HG03103 (cell line): ENCODE data around the gene GRB2.
"Not testable (repeated sequence)": the region's sequence is repeated elsewhere in the genome, so short reads cannot be mapped to it uniquely, and the experiment has no call there.

Experiments used
- ATAC-seq: cut with Tn5 transposase; IDR thresholded peaks from one replicate; pipeline ENCODE4 v1.9.1; 2021; ENCODE audit warnings: low read depth; ENCODE audit not compliant: unreplicated experiment

Gene GRB2

GRCh38 chr17:75390982-75391381 is 14.5 kb downstream of the GRB2 start:
- no peak for ATAC-seq

- no peak for ATAC-seq
Measured at GRCh38 chr17:75388476-75389030, 16.9 kb downstream of the GRB2 start.

- no peak for ATAC-seq
Measured at GRCh38 chr17:75387771-75388170, 17.7 kb downstream of the GRB2 start.

DNA sequence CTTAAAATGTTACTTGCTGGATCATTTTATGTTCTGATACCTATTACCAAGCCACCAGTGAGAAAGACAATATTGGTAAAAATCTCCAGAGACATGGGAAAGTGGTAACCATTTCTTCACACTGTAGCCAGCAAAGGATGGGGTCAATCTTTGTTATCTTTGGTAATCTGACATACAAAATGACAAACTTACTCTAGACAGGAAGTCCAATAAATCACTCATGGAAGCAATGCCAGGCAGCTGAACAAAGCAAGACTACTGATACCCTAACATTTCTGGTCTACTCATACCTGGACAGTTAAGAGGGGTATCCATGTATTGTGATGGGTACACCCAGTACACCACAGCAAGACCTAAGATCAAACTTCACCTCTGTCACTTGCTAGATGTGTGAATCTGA is 19.0 kb downstream of the GRB2 start:
- no peak for ATAC-seq

DNA sequence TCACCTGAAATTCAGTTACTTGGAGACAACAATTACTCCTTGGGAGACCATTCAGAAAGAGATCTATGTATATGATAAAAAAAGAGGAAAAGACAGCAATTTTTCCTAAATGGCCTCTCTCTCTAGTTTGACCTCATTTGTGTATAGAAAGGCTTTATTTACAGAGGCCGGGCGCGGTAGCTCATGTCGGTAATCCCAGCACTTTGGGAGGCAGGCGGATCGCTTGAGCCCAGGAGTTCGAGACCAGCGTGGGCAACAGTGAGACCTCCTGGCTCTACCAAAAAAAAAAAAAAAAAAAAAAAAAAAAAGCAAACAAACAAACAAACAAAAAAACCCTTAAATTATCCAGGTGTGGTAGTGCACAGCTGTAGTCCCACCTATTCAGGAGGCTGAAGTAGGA is 20.7 kb downstream of the GRB2 start:
- no peak for ATAC-seq

DNA sequence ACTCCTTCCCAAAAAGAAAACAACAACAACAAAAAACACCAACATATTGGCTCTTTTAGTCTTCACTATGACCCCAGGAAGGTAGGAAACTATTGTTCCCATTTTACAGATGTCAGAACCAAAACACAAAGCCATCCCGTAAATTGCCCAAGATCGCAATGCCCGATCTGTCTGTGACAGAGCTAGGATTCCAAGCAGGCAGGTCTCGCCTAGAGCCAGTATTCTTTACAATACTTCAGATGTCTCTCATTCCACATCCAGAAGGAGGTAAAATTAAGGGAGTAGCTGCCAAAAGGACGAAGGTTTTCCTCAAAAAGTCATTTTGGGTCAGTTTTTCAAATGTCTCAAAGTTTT is 21.7 kb downstream of the GRB2 start:
- no peak for ATAC-seq

DNA sequence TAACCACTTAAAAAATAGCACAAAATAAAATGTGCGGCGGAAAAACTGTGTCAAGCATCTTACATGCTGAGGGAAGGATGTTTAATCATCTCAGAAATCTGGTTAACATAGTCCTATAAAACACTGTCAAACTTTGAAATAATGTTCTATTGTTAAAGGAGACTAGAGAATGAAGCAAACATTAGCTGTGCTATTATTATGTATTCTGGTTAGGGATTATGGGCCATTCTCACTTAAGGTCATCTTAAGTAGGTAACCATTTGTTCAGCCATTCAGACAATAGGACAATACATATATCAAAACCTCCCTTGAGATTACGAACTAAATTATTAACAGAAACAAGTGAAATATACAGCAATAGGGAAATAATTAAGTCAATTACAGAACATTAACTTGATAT is 24.7 kb downstream of the GRB2 start:
- no peak for ATAC-seq

DNA sequence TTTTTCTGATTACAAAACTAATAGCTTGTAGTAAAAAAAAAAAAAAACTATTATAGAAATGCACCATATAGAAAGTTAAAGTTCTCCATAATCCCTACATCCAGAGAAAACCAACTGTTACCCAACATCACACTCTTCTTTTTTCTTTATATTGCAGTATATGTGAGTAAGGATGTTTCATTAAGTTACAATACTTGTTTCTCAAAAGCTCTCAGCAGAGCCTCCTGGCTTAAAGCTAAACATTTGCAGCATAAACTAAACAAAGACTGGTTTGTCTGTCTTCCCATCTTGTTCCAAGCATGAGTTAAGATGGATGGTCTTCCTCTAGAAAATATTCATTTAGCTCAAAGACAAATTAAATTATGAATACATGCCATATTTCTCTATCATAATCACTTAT is 25.2 kb downstream of the GRB2 start:
- no peak for ATAC-seq

- not testable (repeated sequence) for ATAC-seq
Measured at GRCh38 chr17:75379426-75379825, 26.1 kb downstream of the GRB2 start.

DNA sequence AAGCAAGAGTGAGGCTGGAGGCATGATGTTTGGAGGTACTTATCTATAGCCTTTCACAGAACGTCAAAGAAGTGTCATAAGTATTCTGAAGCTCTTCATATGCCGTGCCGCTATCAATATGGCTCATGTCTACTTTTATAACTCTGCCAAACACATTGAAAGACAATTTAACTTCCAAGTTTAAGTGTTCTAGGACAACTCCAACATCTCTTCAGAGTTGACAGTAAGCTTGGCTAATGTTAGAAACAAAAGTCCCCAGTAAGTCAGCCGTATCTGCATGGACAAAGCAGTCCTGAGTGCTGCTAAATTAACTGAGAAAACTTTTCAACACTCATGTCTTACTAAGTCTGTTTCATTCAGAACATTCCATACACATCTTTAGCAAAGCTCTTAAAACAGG is 32.2 kb downstream of the GRB2 start:
- no peak for ATAC-seq

DNA sequence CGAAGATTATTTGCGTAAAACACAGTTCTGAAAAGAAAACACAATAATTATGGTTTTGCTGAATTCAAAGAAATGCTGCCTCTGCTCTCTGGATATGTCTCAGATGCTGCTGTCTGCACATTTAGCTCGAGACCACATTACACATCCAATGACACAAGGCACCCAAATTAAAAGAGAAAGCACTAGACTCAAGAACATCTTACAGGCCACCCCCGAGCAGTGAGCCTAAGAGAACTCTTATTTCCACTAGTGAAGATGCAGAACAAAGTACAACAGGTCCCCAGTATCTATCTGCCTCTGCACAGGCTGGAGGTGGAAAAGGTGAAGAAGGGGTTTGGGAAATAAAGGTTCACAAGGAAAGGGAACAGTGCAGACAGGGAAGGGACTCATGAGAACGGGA is 33.5 kb downstream of the GRB2 start:
- ATAC-seq: no peak

DNA sequence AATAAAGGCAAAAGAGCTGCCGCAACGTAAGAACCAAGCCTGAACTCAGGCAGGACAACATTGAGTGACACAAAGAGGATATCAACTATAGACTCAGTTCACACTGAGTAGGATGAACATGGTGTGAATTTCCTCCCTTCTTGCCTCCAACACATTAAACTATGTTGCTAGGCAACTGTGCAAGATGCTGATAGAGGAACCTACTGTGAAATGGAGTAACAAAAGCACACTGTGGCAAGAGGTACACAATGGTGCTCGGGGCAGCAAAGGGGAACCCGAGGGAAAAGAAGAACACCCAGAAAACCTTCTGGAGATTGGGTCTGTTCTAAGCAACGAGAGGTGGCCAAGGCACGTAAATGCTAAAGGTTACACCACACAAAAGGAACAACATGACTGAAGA is 34.1 kb downstream of the GRB2 start:
- ATAC-seq: no peak

DNA sequence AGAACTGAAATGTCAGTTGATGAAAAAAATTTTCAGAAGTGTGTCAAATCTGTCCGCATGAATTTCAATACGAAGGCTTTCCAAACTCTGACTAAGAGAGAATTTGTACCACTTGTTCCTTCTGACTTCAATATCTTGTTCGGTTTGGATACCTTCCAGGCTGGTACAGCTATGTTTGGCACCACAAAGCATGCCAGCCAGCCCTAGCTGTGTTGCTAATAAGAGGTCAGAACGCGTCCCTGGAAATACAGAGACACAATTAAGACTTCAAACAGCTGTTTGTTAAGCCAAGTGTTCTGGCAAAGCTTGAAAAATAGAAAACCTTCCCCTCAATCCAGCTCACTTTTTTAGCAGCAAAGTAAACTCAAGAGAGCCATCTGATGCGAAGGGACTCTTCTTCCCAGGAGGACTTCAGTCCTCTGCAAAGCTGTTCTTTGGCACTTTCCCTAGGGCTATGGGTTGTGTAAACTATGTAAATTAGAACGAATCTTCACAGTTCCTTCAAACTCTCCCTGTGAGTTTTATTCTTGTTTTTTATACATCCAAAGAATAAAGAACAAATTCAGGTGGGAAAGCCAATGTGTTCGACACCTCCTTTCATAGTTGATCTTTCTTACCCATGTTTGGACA is 35.1 kb downstream of the GRB2 start:
- no peak for ATAC-seq

DNA sequence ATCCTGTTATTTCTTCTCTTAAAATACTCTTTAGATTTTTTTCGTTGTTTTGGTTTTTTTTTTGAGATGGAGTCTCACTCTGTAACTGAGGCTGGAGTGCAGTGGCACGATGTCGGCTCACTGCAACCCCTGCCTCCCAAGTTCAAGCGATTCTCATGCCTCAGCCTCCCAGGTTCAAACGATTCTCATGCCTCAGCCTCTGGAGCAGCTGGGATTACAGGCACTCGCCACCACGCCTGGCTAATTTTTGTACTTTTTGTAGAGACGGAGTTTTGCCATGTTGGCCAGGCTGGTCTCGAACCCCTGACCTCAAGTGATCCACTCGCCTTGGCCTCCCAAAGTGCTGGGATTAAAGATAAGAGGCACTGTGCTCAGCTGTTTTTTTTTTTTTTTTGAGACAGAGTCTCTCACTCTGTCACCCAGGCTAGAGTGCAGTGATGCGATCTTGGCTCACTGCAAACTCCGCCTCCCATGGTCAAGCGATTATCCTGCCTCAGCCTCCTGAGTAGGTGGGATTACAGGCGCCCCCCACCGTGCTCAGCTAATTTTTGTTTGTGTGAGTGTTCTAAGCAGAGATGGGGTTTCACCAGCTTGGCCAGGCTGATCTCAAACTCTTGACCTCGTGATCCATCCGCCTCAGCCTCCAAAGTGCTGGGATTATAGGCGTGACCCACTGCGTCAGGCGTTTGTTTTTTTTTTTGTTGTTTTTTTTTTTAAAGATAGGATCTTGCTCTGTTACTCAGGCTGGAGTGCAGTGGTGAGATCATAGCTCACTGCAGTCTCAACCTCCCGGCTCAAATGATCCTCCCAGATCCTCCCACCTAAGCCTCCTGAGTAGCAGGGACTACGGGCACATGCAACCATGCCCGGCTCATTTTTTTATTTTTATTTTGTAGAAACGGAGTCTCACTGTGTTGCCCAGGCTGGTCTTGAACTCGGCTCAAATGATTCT is 37.4 kb downstream of the GRB2 start:
- not testable (repeated sequence) for ATAC-seq

DNA sequence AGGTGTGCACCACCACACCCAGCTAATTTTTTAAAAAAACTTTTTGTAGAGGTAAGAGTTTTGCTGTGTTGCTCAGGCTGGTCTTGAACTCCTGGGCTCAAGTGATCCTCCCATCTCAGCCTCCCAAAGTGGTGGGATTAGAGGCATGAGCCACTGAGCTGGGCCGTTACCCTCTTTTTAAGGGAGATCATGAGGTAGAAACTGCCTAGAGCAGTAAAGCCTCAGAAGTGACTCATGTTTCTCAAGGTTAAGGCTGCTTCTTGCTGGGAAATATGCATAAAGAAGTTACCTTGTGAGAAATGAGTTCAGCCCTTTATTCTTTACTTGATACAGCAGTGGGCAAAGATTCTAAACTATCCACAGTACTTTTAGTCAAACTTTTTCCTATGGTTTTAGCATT is 38.2 kb downstream of the GRB2 start:
- no peak for ATAC-seq

DNA sequence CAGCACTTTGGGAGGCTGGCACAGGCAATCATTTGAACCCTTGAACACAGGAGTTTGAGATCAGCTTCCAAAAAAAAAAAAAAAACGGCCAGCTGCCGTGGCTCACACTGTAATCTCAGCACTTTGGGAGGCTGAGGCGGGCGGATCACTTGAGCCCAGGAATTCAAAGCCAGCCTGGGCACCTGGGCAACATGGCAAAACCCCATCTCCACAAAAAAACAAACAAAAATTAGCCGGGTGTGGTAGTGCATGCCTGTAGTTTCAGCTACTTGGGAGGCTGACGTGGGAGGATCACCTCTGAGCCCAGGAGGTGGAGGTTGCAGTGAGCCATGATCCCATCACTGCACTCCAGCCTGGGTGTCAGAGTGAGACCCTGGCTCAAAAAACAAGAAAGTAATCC is 39.0 kb downstream of the GRB2 start:
- ATAC-seq: no peak

GRCh38 chr17:75365931-75366275 is 39.6 kb downstream of the GRB2 start:
- no peak for ATAC-seq

DNA sequence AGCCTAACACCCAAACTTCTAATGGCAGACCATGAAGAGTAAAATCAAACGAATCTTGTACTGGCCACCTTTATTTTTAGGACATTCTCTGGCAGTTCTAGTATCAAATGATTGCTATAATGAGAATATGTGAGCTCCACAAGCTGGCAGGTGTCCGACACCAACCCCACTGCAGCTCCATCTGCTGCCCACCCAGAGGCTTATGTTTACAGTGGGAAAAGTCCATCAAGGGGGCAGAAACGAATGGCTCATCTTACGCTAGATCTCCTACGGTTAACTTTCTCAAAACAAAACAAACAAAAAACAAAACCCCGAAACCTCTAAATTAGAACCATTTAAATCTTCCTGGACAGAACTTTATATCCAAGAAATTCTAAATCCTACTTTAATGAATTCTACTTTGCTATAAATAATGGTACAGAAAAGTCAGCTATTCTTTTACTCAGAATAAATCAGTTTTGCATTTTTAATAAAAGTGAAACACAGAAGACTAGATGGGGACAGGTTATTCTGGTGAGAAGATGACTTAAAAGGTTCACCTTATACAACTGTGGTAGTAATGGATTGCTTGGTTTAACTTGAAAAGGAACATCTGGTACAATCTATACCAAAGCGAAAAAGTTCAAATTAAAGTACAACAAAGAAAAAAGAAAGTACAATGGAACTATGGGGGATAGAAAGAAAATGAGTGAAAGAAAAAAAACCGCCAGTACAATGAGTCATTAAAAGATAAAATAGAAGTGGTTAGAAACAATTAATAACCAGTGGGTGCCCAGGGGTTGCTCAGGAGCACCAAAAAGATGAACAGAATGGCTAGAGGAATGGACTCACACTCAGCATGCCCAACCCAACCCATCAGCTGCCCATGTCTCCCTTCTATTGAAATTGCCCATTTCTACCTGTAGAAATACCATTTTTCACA is 40.2 kb downstream of the GRB2 start:
- ATAC-seq: no peak

DNA sequence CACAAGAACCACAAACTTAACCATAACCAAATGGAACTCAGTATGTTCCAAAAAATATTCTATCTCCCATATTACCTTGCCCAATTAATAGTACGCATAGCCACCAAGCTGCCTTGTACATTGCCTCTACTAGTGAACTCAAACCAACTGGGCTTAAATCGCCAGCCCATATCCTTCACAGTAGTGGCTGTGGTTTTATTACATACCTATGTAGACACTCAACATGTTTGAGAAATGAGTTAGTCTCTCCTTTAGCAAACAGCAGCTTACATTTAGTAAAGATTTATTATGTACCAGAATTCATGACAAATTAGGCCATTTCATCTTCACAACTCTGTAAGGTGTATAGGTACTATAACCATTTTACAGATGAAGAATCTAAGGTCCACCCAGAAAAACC is 41.4 kb downstream of the GRB2 start:
- ATAC-seq: no peak

- ATAC-seq: no peak
Measured at GRCh38 chr17:75361996-75362395, 43.5 kb downstream of the GRB2 start.

DNA sequence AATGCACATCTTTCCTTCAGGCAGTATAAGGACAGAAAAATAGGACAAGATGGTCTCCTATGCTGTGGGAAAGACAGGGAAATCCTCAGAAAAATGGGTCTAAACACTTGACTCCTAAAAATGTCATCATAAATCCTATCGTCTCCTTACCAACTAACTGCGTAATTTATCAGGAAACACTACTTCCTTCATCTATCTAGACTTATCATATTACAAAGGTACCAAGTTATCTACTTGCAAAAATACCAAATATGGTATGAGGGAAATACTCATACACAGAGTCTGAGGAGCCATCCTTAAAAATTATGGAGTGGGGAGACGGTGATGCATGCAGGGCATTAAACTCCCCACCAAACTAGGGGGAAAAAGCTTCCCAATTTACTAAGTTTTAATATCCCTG is 44.1 kb downstream of the GRB2 start:
- no peak for ATAC-seq
